Hepatocyte (in vitro differentiated cells): ENCODE data around the gene TEX13A.

Experiments used
- CTCF ChIP-seq: fragments of 200-600 bp; sonication (generic); IDR thresholded peaks from 2 replicates; pipeline ENCODE4 v1.5.1; 2016; ENCODE audit warnings: antibody characterized with exemption, mild to moderate bottlenecking; ENCODE audit not compliant: poor library complexity
- EZH2 ChIP-seq: fragments of 200-600 bp; sonication (generic); IDR thresholded peaks from 2 replicates; pipeline ENCODE4 v1.6.1; 2016; ENCODE audit warnings: antibody characterized with exemption, mild to moderate bottlenecking, borderline replicate concordance
- EZH2phosphoT487 ChIP-seq: fragments of 200-600 bp; sonication (generic); IDR thresholded peaks from one replicate; pipeline ENCODE4 v1.6.1; 2018; ENCODE audit warnings: antibody characterized with exemption, mild to moderate bottlenecking, low read depth, moderate library complexity; ENCODE audit not compliant: unreplicated experiment, severe bottlenecking

DNA sequence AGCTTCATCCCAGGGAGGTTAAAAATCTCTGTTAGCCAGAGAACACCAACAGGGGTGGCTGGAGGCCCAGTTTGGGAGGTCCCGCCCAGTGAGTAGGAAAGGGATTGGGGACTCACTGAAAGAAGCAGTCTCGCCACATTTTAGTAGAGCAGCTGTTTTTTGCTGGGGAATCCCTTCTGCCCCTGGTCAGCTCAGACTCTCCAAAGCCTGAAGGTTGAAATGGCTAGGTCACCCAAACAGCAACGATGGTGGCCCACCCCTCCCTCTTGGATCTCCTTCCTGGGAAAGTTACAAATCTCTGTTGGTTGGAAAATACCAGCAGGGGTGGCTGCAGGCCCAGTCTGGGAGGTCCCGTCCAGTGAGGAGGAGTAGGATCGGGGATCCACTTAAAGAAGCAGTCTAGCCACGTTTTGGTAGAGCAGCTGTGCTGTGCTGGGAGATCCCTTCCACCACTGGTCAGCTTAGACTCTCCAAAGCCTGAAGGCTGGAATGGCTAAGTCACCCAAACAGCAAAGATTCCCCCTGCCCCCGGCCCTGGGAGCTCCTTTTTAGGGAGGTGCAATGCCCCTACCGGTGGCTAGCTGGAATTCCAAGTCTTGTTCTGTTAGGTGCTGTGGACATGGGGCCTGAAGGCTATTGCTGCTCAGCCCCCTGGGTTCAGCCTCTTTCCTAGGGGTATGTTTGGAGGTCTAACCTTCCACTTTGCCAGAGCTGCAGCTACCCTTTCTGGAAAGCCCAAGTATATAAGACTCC, 40.0 kb upstream of the TEX13A start:
- no peak for TF ChIP-seq CTCF
- TF ChIP-seq EZH2, result no peak
- no peak for TF ChIP-seq EZH2phosphoT487
